LoVo (cell line): ENCODE results near the gene VPS41.
"Not testable (repeated sequence)": the region's sequence is repeated elsewhere in the genome, so short reads cannot be mapped to it uniquely, and the experiment has no call there.

ENCODE experiments used
- DNase-seq: peaks from one replicate; pipeline ENCODE4 v3.0.0-alpha.2; 2016; ENCODE audit warnings: low spot score

Gene VPS41

GRCh38 chr7:38854947-38855346 lies 54.0 kb downstream of the VPS41 start:
- DNase-seq: not testable (repeated sequence)

- DNase-seq: no peak
These were observed 57.7 kb downstream of the VPS41 start for GRCh38 chr7:38851321-38851720.

- DNase-seq: no peak
These were observed 62.7 kb downstream of the VPS41 start for GRCh38 chr7:38846280-38846679.

- no peak for DNase-seq
These were observed 63.9 kb downstream of the VPS41 start for GRCh38 chr7:38844952-38845563.

- no peak for DNase-seq
These were observed 66.2 kb downstream of the VPS41 start for GRCh38 chr7:38842746-38843145.

GRCh38 chr7:38840736-38841460 lies 68.1 kb downstream of the VPS41 start:
- no peak for DNase-seq

GRCh38 chr7:38839851-38840250 lies 69.1 kb downstream of the VPS41 start:
- DNase-seq: no peak

GRCh38 chr7:38838725-38839385 lies 70.1 kb downstream of the VPS41 start:
- no peak for DNase-seq

GRCh38 chr7:38834357-38834756 lies 74.6 kb downstream of the VPS41 start:
- DNase-seq: no peak

- DNase-seq: no peak
These were observed 75.7 kb downstream of the VPS41 start for GRCh38 chr7:38833329-38833728.

GRCh38 chr7:38831259-38831996 lies 77.6 kb downstream of the VPS41 start:
- no peak for DNase-seq

GRCh38 chr7:38830826-38831225 lies 78.2 kb downstream of the VPS41 start:
- DNase-seq: no peak

GRCh38 chr7:38829488-38830165 lies 79.4 kb downstream of the VPS41 start:
- no peak for DNase-seq

GRCh38 chr7:38828026-38828425 lies 81.0 kb downstream of the VPS41 start:
- no peak for DNase-seq

GRCh38 chr7:38825721-38826440 lies 83.1 kb downstream of the VPS41 start:
- no peak for DNase-seq

GRCh38 chr7:38824948-38825347 lies 84.0 kb downstream of the VPS41 start:
- DNase-seq: no peak

- DNase-seq: no peak
These were observed 86.4 kb downstream of the VPS41 start for GRCh38 chr7:38822549-38822948.

- no peak for DNase-seq
These were observed 88.4 kb downstream of the VPS41 start for GRCh38 chr7:38820571-38820970.

- DNase-seq: no peak
These were observed 89.5 kb downstream of the VPS41 start for GRCh38 chr7:38819463-38819862.

- DNase-seq: no peak
These were observed 91.5 kb downstream of the VPS41 start for GRCh38 chr7:38817526-38817925.

- no peak for DNase-seq
These were observed 95.2 kb downstream of the VPS41 start for GRCh38 chr7:38813768-38814167.
